Measurements from ENCODE around the gene TMEM109.

GRCh38 chr11:60970890-60971289 lies 56.9 kb downstream of the TMEM109 start:
- TF ChIP-seq FOXA1 (IDR thresholded peaks at IDR 0.05) (no peak), SUZ12 (IDR thresholded peaks at IDR 0.05) (no peak), FOXM1 (IDR thresholded peaks at IDR 0.05; ENCODE audit: borderline replicate concordance) (no peak), BHLHE40 (IDR thresholded peaks at IDR 0.05; ENCODE audit: borderline replicate concordance) (no peak), ZNF384 (IDR thresholded peaks at IDR 0.05) (no peak)

All from HEK293T (cell line).